ENCODE measurements around the gene FBXO4.
"Not testable (repeated sequence)": the region's sequence is repeated elsewhere in the genome, so short reads cannot be mapped to it uniquely, and the experiment has no call there.

FBXO4 gene

GRCh38 chr5:41927604-41928003, 2.5 kb downstream of the FBXO4 start:
- 100% methylated on average over 1 of the region's 4 CpGs for WGBS (ENCODE audit: extremely low coverage, insufficient coverage, low lambda C conversion rate)
- no peak overlapping the region for H3K27ac ChIP-seq (ENCODE audit: low read depth, low read length)
- no peak overlapping the region for H3K4me2 ChIP-seq (ENCODE audit: low read length)
- H3K23ac ChIP-seq (ENCODE audit: low read length): no peak overlapping the region
- H3K79me1 ChIP-seq (ENCODE audit: low read length): no peaks in the 10 kb centered on the region
- no peak overlapping the region for H3K56ac ChIP-seq (ENCODE audit: low read length)
- no peak overlapping the region for H2AK5ac ChIP-seq (ENCODE audit: low read length)
- H3K4me1 ChIP-seq (ENCODE audit: control insufficient read depth, low read depth, low read length): peaks cover 1% of the 10 kb centered on the region
- no peak overlapping the region for H2BK5ac ChIP-seq (ENCODE audit: low read length)
- H4K5ac ChIP-seq (ENCODE audit: low read length): no peak overlapping the region
- DNase-seq: no peak
- no peaks in the 10 kb centered on the region for H3K79me2 ChIP-seq (ENCODE audit: control insufficient read depth, insufficient read depth, low read length)
- H3K36me3 ChIP-seq (ENCODE audit: control insufficient read depth, insufficient read depth, low read length): no peaks in the 10 kb centered on the region
- H3K27me3 ChIP-seq (ENCODE audit: insufficient read depth, low read length, poor library complexity): no peaks in the 10 kb centered on the region
- no peak overlapping the region for H4K8ac ChIP-seq (ENCODE audit: low read depth, low read length)
- H3K4me3 ChIP-seq (ENCODE audit: low read length): no peak overlapping the region
- H2BK120ac ChIP-seq (ENCODE audit: low read depth, low read length): no peak overlapping the region
- H2BK15ac ChIP-seq (replicated peaks; ENCODE audit: low read depth): no peak overlapping the region
- H3K18ac ChIP-seq (ENCODE audit: low read length): no peak overlapping the region
- no peak overlapping the region for H3K9ac ChIP-seq (ENCODE audit: low read length)
- H3K4ac ChIP-seq (ENCODE audit: low read depth, low read length): no peak overlapping the region

GRCh38 chr5:41929035-41929434, 4.0 kb downstream of the FBXO4 start:
- H3K56ac ChIP-seq (ENCODE audit: low read length): no peak overlapping the region
- peaks cover 1% of the 10 kb centered on the region for H3K4me1 ChIP-seq (ENCODE audit: control insufficient read depth, low read depth, low read length)
- no peak overlapping the region for H3K9ac ChIP-seq (ENCODE audit: low read length)
- no peak overlapping the region for H3K27ac ChIP-seq (ENCODE audit: low read depth, low read length)
- H4K5ac ChIP-seq (ENCODE audit: low read length): no peak overlapping the region
- no peak overlapping the region for H2AK5ac ChIP-seq (ENCODE audit: low read length)
- no peak overlapping the region for H2BK120ac ChIP-seq (ENCODE audit: low read depth, low read length)
- no peak overlapping the region for H2BK15ac ChIP-seq (replicated peaks; ENCODE audit: low read depth)
- no peak overlapping the region for H3K4ac ChIP-seq (ENCODE audit: low read depth, low read length)
- H2BK5ac ChIP-seq (ENCODE audit: low read length): no peak overlapping the region
- H4K8ac ChIP-seq (ENCODE audit: low read depth, low read length): no peak overlapping the region
- H3K79me2 ChIP-seq (ENCODE audit: control insufficient read depth, insufficient read depth, low read length): no peaks in the 10 kb centered on the region
- H3K18ac ChIP-seq (ENCODE audit: low read length): no peak overlapping the region
- no peak overlapping the region for H3K4me2 ChIP-seq (ENCODE audit: low read length)
- no peaks in the 10 kb centered on the region for H3K36me3 ChIP-seq (ENCODE audit: control insufficient read depth, insufficient read depth, low read length)
- H3K4me3 ChIP-seq (ENCODE audit: low read length): no peak overlapping the region
- H3K79me1 ChIP-seq (ENCODE audit: low read length): no peaks in the 10 kb centered on the region
- no peak for DNase-seq
- H3K27me3 ChIP-seq (ENCODE audit: insufficient read depth, low read length, poor library complexity): no peaks in the 10 kb centered on the region
- H3K23ac ChIP-seq (ENCODE audit: low read length): no peak overlapping the region

- Histone ChIP-seq H3K27me3 (ENCODE audit: insufficient read depth, low read length, poor library complexity) (no peaks in the 10 kb centered on the region), H3K18ac (ENCODE audit: low read length) (no peak overlapping the region), H2BK5ac (ENCODE audit: low read length) (no peak overlapping the region), H2BK120ac (ENCODE audit: low read depth, low read length) (no peak overlapping the region), H3K9ac (ENCODE audit: low read length) (no peak overlapping the region), H4K5ac (ENCODE audit: low read length) (no peak overlapping the region), H3K4me3 (ENCODE audit: low read length) (no peak overlapping the region), H2BK15ac (replicated peaks; ENCODE audit: low read depth) (no peak overlapping the region), H3K79me1 (ENCODE audit: low read length) (no peaks in the 10 kb centered on the region), H3K4me2 (ENCODE audit: low read length) (no peak overlapping the region), H3K79me2 (ENCODE audit: control insufficient read depth, insufficient read depth, low read length) (no peaks in the 10 kb centered on the region), H3K36me3 (ENCODE audit: control insufficient read depth, insufficient read depth, low read length) (no peaks in the 10 kb centered on the region), H4K8ac (ENCODE audit: low read depth, low read length) (no peak overlapping the region), H3K56ac (ENCODE audit: low read length) (no peak overlapping the region), H3K4ac (ENCODE audit: low read depth, low read length) (no peak overlapping the region), H3K23ac (ENCODE audit: low read length) (no peak overlapping the region), H3K27ac (ENCODE audit: low read depth, low read length) (no peak overlapping the region), H3K4me1 (ENCODE audit: control insufficient read depth, low read depth, low read length) (no peaks in the 10 kb centered on the region), H2AK5ac (ENCODE audit: low read length) (no peak overlapping the region)
- DNase-seq: no peak
- no CpG with 5 or more reads among the region's 2 CpGs for WGBS (ENCODE audit: extremely low coverage, insufficient coverage, low lambda C conversion rate)
These were observed 7.7 kb downstream of the FBXO4 start for GRCh38 chr5:41932770-41933169.

DNA sequence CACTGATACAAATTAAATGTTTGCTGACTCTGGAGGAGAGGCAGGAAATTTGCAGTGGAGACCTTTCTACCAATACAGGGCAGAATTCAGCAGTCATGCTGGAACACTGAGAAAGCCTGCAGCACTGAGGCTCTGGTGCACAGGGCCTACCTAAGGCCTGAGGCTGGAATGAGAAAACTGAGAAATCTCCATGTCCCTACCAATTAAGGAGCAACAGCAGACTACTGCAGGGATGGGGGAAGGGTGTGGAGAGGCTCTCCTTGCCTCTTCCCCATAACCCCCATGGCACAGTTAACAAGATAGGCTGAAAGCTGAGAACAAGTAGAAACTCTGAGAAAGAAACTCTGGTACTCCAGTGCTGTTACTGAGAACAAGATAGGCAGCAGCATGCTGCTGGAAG, 10.5 kb downstream of the FBXO4 start:
- no peak overlapping the region for H3K4me2 ChIP-seq (ENCODE audit: low read length)
- no peak overlapping the region for H2BK120ac ChIP-seq (ENCODE audit: low read depth, low read length)
- H3K4me3 ChIP-seq (ENCODE audit: low read length): no peak overlapping the region
- no peak overlapping the region for H4K8ac ChIP-seq (ENCODE audit: low read depth, low read length)
- no peak overlapping the region for H3K23ac ChIP-seq (ENCODE audit: low read length)
- no peaks in the 10 kb centered on the region for H3K79me1 ChIP-seq (ENCODE audit: low read length)
- DNase-seq: peak; percentile 49
- H3K4ac ChIP-seq (ENCODE audit: low read depth, low read length): no peak overlapping the region
- no peak overlapping the region for H3K18ac ChIP-seq (ENCODE audit: low read length)
- no peak overlapping the region for H2BK5ac ChIP-seq (ENCODE audit: low read length)
- H3K56ac ChIP-seq (ENCODE audit: low read length): no peak overlapping the region
- no peak overlapping the region for H3K27ac ChIP-seq (ENCODE audit: low read depth, low read length)
- H3K79me2 ChIP-seq (ENCODE audit: control insufficient read depth, insufficient read depth, low read length): no peaks in the 10 kb centered on the region
- no peak overlapping the region for H3K9ac ChIP-seq (ENCODE audit: low read length)
- no peak overlapping the region for H2BK15ac ChIP-seq (replicated peaks; ENCODE audit: low read depth)
- H2AK5ac ChIP-seq (ENCODE audit: low read length): no peak overlapping the region
- no peak overlapping the region for H4K5ac ChIP-seq (ENCODE audit: low read length)
- H3K27me3 ChIP-seq (ENCODE audit: insufficient read depth, low read length, poor library complexity): no peaks in the 10 kb centered on the region
- no peaks in the 10 kb centered on the region for H3K4me1 ChIP-seq (ENCODE audit: control insufficient read depth, low read depth, low read length)
- no peaks in the 10 kb centered on the region for H3K36me3 ChIP-seq (ENCODE audit: control insufficient read depth, insufficient read depth, low read length)

DNA sequence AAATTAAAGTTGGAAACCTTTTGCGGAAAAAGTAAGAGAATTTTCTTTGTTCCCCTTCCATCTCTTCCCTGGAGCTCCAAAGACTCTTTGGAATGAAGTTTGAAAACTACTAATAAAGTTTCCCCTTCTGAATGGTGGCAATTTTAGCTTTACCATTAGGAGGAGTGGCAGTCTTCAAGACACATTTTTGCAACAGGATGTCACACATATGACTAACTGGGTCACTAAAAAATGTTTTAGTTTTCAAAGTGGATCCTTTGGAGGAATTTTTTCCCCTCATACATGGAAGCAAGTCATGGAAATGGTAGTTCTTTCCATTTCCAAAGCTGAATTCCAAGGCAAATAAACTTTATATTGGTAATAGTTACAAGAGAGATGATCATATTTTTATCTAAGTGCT, 15.6 kb downstream of the FBXO4 start:
- no peak overlapping the region for H2AK5ac ChIP-seq (ENCODE audit: low read length)
- H4K8ac ChIP-seq (ENCODE audit: low read depth, low read length): no peak overlapping the region
- no peak overlapping the region for H2BK5ac ChIP-seq (ENCODE audit: low read length)
- no peak overlapping the region for H3K18ac ChIP-seq (ENCODE audit: low read length)
- no peak overlapping the region for H3K4me3 ChIP-seq (ENCODE audit: low read length)
- H4K5ac ChIP-seq (ENCODE audit: low read length): no peak overlapping the region
- H3K27me3 ChIP-seq (ENCODE audit: insufficient read depth, low read length, poor library complexity): no peaks in the 10 kb centered on the region
- no peaks in the 10 kb centered on the region for H3K79me2 ChIP-seq (ENCODE audit: control insufficient read depth, insufficient read depth, low read length)
- DNase-seq: no peak
- no peak overlapping the region for H3K56ac ChIP-seq (ENCODE audit: low read length)
- no peak overlapping the region for H2BK120ac ChIP-seq (ENCODE audit: low read depth, low read length)
- H3K4me1 ChIP-seq (ENCODE audit: control insufficient read depth, low read depth, low read length): no peaks in the 10 kb centered on the region
- H3K27ac ChIP-seq (ENCODE audit: low read depth, low read length): no peak overlapping the region
- H3K36me3 ChIP-seq (ENCODE audit: control insufficient read depth, insufficient read depth, low read length): no peaks in the 10 kb centered on the region
- H3K23ac ChIP-seq (ENCODE audit: low read length): no peak overlapping the region
- H3K79me1 ChIP-seq (ENCODE audit: low read length): no peaks in the 10 kb centered on the region
- no peak overlapping the region for H3K9ac ChIP-seq (ENCODE audit: low read length)
- no peak overlapping the region for H3K4ac ChIP-seq (ENCODE audit: low read depth, low read length)
- H2BK15ac ChIP-seq (replicated peaks; ENCODE audit: low read depth): no peak overlapping the region
- no peak overlapping the region for H3K4me2 ChIP-seq (ENCODE audit: low read length)
- no CpG with 5 or more reads among the region's 1 CpG for WGBS (ENCODE audit: extremely low coverage, insufficient coverage, low lambda C conversion rate)

DNA sequence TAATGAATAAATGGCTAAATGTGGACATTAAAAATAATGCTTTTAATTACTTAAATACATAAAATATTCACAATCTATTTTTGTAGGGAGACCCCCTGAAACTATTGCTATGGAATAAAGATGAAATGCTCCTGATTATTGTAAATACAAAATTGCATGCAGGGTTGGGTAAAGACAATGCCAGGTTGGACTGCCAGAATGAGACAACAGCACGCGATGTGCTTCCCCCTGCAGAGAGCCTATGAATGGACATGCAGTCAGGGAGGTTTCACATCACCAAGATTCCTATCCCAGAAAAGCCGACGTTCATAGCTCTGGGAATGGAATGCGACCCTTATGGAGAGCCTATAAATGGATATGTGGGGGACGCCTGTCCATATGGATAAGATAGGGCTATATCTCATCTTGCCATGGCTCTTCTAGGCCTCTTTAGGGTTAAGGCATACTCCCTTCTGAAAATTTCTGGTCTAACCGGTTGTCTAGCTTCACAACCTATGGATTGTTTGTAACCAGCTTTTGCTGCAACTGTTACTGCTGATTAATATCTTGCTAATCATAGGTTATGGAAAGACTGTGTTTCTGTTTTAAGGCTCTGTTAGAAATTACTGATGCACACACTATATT, 20.4 kb downstream of the FBXO4 start:
- not testable (repeated sequence) for H3K36me3 ChIP-seq (ENCODE audit: control insufficient read depth, insufficient read depth, low read length); H2BK15ac ChIP-seq (replicated peaks; ENCODE audit: low read depth); H3K9ac ChIP-seq (ENCODE audit: low read length); H3K4me1 ChIP-seq (ENCODE audit: control insufficient read depth, low read depth, low read length); H3K27me3 ChIP-seq (ENCODE audit: insufficient read depth, low read length, poor library complexity); DNase-seq; H3K79me1 ChIP-seq (ENCODE audit: low read length); H3K27ac ChIP-seq (ENCODE audit: low read depth, low read length); H4K5ac ChIP-seq (ENCODE audit: low read length); H2AK5ac ChIP-seq (ENCODE audit: low read length); H3K4ac ChIP-seq (ENCODE audit: low read depth, low read length); H3K79me2 ChIP-seq (ENCODE audit: control insufficient read depth, insufficient read depth, low read length); H3K23ac ChIP-seq (ENCODE audit: low read length); H4K8ac ChIP-seq (ENCODE audit: low read depth, low read length); H3K4me2 ChIP-seq (ENCODE audit: low read length); H3K56ac ChIP-seq (ENCODE audit: low read length); H3K4me3 ChIP-seq (ENCODE audit: low read length); H2BK120ac ChIP-seq (ENCODE audit: low read depth, low read length); H2BK5ac ChIP-seq (ENCODE audit: low read length); H3K18ac ChIP-seq (ENCODE audit: low read length)
- no CpG with 5 or more reads among the region's 7 CpGs for WGBS (ENCODE audit: extremely low coverage, insufficient coverage, low lambda C conversion rate)
